Activated T-helper 1 cell treated with anti-CD3 and anti-CD28 coated beads, Interleukin-2, amount 50 U/mL, for 16 hours (primary cell): ENCODE measurements around the gene AIG1.
"Not testable (repeated sequence)": the region's sequence is repeated elsewhere in the genome, so short reads cannot be mapped to it uniquely, and the experiment has no call there.

Source experiments
- DNase-seq, 2 donors: peaks; one replicate each; pipeline ENCODE4 v3.0.0-alpha.2; 2020; ENCODE audit warnings: low read depth in 1 of 2, low spot score in 1 of 2

Gene AIG1

DNA sequence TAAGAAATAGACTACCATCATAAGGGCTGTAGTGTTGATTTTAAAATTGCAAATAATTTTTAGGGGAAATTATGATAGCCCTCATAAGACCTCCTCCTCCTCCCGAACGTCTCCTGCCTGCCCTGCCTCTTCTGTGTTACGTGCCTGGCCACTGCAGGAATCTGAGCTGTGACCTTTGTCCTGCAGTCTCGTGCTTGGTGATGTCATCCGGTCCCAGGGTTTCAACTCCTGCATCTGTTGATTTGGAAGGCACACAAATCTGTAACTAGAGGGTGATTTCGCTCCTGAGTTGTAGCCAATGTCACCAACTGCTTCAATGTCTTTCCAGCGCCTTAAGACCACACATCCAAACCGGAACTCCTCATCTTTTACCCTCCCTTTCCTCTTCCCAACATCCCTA lies 163.2 kb downstream of the AIG1 start:
- DNase-seq: no peak

DNA sequence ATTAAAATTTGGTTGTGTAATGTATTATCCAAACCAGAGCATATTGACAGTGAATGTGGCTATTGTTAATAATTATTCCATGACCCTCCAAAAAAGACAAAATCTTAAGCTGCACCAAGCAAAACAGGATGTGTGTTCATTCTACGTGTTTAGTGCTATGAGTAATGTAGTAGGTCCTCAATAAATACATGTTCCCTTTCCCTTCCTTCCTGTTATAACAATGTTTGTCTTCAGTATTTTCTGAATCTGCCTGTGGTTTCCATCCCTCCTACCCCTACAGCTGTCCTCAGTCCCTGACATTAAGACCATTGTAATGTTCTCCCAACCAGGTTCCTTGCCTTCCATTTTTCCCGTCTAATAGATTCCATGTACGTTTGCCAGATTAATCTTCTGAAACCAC lies 163.8 kb downstream of the AIG1 start:
- no peak for DNase-seq

DNA sequence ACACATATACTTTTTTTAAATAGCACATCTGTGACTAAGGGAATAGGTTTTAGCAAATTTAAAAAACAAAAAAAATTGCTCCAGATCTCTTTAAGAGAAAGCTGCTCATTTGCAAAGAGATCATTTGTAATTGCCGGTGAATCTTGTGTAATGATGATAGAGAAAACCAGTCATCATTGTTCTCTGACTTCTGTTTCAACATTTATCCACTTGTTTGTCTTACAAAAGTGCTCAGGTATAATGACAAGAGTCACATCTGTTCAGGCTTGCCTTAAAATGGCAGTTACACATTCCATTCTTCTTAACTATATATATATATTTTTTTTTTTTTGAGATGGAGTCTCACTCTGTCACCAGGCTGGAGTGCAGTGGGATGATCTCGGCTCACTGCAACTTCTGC lies 165.2 kb downstream of the AIG1 start:
- no peak for DNase-seq

GRCh38 chr6:143227675-143228074 lies 167.0 kb downstream of the AIG1 start:
- no peak for DNase-seq

- no peak for DNase-seq
Measured at GRCh38 chr6:143229400-143229799, 168.7 kb downstream of the AIG1 start.

- no peak for DNase-seq
Measured at GRCh38 chr6:143232849-143233248, 172.2 kb downstream of the AIG1 start.

DNA sequence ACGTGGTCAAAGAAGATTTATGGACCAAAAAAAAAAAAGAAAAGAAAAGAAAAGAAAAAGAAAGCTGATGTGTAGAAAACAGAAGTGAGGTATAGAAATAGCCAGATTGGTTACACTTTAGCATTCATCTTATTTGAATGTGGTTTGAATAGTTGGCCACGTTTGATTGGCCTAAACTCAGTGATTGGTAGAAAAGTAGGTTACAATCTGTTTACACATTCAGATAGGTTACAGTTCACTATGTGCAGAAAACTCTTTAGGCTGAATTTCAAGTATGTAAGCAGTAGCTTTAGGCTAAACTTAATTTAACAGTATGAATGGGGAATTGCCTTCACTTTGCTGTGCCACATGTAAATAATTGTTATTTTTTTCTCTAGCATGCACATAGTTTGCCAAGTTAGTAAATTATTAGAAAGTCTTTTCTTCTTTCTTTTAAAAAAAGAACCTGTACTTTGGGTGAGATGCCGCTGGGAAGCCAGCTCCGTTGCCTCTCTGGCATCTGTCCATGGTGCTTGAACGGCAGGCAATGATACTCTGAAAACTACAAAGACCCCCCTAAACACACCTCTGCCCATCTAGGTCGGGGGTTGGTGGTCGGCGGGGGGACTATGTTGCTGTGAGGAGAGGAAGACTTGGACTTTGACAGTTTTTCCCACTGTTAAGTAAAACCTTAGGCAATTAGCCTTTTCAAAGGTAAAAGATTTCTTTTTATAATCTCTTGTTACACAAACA lies 173.0 kb downstream of the AIG1 start:
- no peak for DNase-seq

DNA sequence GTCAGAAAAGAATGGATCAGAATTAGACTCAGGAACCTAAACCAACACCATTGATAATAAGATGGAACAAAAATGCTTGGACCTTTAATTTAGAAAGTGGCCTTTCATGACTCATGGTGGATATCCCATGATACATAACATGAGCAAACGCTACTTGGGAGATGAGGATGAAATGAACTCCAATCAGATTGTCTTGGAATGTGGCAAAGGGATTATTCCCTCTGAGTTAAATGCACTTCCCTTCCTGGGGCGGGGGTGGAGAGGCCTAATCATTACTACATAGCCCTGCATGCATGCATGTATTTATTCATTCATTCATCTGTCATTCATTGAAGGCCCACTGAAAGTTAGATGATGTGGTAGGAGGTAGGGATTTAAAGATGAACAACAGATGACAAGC lies 174.0 kb downstream of the AIG1 start:
- DNase-seq: no peak

GRCh38 chr6:143236151-143236798 lies 175.6 kb downstream of the AIG1 start:
- no peak for DNase-seq

- DNase-seq: no peak
Measured at GRCh38 chr6:143238306-143238705, 177.6 kb downstream of the AIG1 start.

DNA sequence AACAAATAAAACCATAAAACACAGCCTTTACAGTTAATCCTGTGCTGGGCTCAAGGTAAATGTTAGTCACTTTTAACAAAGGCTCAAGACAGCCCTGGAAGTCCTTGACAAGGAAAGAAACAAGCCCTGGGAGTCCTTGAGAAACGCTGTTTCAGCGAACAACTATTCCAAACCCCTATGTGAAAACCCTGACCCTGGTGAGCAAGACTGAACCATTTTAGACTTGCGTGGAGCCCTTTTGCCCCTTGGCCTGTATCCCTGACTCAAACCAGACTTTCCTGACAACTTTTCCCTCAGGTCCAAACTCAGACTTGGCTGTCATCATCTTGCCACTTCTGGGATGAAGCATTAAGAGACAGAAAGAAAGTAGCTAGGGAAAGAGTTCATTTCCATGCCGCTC lies 180.4 kb downstream of the AIG1 start:
- DNase-seq: no peak

- DNase-seq: no peak
Measured at GRCh38 chr6:143241911-143242310, 181.2 kb downstream of the AIG1 start.

DNA sequence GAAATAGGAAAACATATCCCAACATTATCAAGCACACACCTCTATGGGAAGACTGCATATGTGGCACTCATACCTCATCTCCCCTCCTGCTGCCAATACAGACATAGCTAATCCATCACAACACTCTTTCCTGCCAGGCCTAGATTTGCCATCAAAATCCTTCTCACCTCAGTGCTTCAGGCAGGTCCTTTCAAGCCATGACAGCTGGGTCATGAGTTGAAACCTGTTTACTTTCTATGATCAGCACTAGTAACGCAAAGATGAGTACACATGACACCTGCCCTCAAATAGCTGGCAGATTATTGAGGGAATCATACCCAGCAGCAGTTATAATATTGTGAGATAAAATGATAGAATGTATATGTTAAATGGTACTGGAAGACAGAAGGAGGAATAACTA lies 183.1 kb downstream of the AIG1 start:
- DNase-seq: no peak

GRCh38 chr6:143245656-143246055 lies 185.0 kb downstream of the AIG1 start:
- no peak for DNase-seq

DNA sequence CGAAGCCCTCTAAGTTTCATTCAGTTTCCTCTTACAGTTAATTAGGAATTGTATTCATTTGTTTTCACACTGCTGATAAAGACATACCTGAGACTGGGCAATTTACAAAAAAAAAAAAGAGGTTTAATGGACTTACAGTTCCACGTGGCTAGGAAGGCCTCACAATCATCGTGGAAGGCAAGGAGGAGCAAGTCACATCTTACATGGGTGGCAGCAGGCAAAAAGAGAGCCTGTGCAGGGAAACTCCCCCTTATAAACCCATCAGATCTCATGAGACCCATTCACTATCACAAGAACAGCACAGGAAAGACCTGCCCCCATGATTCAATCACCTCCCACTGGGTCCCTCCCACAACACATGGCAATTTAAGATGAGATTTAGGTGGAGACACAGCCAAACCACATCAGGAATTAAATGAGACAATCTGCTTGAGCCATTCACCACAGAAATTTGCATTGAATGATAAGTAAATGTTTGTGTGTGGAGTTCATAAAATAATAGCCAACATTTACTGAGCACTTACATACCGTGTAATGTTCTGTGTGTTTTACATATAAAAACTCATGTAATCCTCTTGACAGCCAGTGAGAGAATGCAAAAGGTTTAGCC lies 185.6 kb downstream of the AIG1 start:
- DNase-seq: not testable (repeated sequence)

GRCh38 chr6:143247586-143247985 lies 186.9 kb downstream of the AIG1 start:
- DNase-seq: no peak

DNA sequence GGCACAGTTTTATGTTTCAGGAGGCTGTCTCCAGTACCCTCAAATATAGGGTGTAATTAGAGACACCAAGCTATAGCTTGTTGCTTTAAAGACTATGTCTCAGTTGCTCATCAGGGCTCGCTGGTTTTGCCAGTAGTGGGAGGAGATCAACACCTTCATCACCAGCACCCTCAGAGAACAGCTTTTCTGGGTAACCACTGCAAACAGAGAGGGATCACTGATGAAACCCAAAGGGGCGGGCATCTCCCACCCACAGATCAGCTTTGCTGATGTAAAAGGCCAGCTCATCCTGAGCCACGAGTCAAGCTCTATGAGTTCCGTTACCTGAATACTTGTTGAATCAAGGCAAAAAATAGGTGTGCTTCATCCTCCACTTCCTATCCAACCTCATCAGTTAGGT lies 187.7 kb downstream of the AIG1 start:
- DNase-seq: no peak

DNA sequence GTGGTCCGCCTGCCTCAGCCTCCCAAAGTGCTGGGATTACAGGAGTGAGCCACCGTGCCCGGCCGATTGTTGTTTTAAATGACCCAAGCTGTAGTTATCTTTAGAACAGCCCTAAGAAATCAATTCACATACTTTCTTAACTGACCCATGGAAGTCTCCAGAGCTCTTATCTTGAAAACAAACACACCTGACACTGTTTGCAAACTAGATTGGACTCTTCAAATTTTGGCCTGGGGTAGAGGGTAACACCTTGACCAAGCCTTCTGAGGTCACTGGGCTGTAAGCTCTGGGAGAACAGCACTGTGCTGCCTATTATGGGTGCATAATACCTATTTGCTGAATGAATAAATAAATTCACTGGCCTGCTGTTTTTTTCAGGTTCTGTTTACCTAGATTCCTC lies 190.6 kb downstream of the AIG1 start:
- DNase-seq: no peak

DNA sequence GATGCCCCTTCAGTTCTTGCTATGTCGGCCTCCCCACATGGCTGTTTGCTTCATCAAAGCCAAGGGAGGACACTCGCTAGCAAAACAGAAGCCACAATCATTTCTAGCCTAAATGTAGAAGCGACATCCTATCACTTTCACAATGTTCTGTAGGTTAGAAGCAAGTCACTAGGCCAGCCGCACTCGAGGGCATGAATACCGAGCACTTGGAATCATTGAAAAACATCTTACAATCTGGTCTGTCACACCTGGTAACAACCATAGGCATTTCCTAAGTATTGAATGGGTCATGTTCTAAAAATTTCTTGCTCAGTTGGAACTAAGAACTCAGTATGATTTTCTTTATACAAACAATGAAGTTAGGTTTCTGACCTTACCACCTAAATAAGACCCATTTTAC lies 192.3 kb downstream of the AIG1 start:
- DNase-seq: no peak

GRCh38 chr6:143253586-143253985 lies 192.9 kb downstream of the AIG1 start:
- no peak for DNase-seq

GRCh38 chr6:143258945-143259344 lies 198.3 kb downstream of the AIG1 start:
- DNase-seq: no peak

DNA sequence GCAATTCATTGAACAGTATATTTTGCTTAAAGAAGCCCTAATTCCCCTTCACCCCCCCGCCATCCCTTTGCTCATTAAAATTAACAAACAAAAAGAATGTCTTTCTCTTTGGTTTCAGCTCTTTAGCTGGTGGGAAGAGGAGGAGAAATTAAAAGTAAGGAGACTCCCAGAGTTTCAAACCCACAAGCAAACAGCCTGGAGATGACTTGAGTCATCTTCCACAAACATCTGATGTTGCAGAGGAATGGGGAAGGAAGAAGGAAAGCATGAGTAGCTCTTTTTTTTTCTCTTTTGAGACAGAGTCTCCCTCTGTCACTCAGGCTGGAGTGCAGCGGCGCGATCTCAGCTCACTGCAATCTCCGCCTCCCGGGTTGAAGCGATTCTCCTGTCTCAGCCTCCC lies 200.2 kb downstream of the AIG1 start:
- no peak for DNase-seq
